Nephron (organoid): ENCODE measurements around the gene PTPRD.
A peak's percentile ranks its signal among the peaks of the same experiment; 100 is the strongest.

Source experiments
- H3K27ac Mint-ChIP-seq, 3 experiments: 2 replicates each; pipeline ENCODE4 v1.8.0; 2020; ENCODE audit warnings: mixed read lengths in 3 of 3, mild to moderate bottlenecking in 2 of 3, moderate library complexity in 1 of 3
- H3K27me3 Mint-ChIP-seq: 2 replicates; pipeline ENCODE4 v1.8.0; 2021; ENCODE audit warnings: low read depth, mild to moderate bottlenecking, moderate library complexity, mixed read lengths
- H3K36me3 Mint-ChIP-seq: 2 replicates; pipeline ENCODE4 v1.8.0; 2020; ENCODE audit warnings: low read depth, mixed read lengths
- H3K4me1 Mint-ChIP-seq: 2 replicates; pipeline ENCODE4 v1.8.0; 2020; ENCODE audit warnings: mixed read lengths
- H3K4me3 Mint-ChIP-seq, 3 experiments: 2 replicates each; pipeline ENCODE4 v1.8.0; 2020; ENCODE audit warnings: mild to moderate bottlenecking in 3 of 3, mixed read lengths in 3 of 3, moderate library complexity in 2 of 3
- H3K9me3 Mint-ChIP-seq: 2 replicates; pipeline ENCODE4 v1.8.0; 2020; ENCODE audit warnings: mixed read lengths
- TF ChIP-seq, protein P1 (sequence below), 3 experiments: fragments of 200-600 bp; sonication (generic); IDR thresholded peaks; one replicate each; pipeline ENCODE4 v1.5.0; 2021; ENCODE audit warnings: antibody characterized with exemption in 3 of 3; ENCODE audit not compliant: unreplicated experiment in 3 of 3

Gene PTPRD

DNA sequence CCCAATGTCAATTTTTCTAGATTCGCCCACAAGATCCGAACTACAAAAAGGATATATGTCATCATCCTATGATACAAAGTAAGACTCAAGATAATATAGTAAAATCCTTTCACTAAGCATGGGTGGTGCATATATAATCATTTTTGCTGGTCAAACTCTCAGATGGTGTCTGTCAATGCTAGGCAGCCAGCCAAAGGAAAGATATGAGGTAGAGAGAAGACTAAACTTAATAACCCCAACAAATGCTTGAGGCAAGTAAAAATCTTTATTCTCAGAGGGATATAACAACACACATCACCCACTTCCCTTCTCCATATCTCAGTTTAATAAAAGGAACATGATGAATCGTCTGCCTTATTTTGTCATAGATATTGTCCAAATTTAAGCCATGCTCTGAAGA, 1972.0 kb downstream of the PTPRD start:
- H3K9me3 Mint-ChIP-seq = no peaks in the 10 kb centered on the region
- H3K4me3 Mint-ChIP-seq = no peak overlapping the region
- H3K27ac Mint-ChIP-seq = peak overlapping the region in 1 of 3 experiments; percentile 6
- peaks cover 30% of the 10 kb centered on the region for H3K4me1 Mint-ChIP-seq
- H3K27me3 Mint-ChIP-seq = no peaks in the 10 kb centered on the region
- TF ChIP-seq, protein P1, sequence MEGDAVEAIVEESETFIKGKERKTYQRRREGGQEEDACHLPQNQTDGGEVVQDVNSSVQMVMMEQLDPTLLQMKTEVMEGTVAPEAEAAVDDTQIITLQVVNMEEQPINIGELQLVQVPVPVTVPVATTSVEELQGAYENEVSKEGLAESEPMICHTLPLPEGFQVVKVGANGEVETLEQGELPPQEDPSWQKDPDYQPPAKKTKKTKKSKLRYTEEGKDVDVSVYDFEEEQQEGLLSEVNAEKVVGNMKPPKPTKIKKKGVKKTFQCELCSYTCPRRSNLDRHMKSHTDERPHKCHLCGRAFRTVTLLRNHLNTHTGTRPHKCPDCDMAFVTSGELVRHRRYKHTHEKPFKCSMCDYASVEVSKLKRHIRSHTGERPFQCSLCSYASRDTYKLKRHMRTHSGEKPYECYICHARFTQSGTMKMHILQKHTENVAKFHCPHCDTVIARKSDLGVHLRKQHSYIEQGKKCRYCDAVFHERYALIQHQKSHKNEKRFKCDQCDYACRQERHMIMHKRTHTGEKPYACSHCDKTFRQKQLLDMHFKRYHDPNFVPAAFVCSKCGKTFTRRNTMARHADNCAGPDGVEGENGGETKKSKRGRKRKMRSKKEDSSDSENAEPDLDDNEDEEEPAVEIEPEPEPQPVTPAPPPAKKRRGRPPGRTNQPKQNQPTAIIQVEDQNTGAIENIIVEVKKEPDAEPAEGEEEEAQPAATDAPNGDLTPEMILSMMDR (IDR thresholded peaks at IDR 0.05; ENCODE audit: unreplicated experiment in 3 of 3) = no peak
- H3K36me3 Mint-ChIP-seq = peaks cover 16% of the 10 kb centered on the region

DNA sequence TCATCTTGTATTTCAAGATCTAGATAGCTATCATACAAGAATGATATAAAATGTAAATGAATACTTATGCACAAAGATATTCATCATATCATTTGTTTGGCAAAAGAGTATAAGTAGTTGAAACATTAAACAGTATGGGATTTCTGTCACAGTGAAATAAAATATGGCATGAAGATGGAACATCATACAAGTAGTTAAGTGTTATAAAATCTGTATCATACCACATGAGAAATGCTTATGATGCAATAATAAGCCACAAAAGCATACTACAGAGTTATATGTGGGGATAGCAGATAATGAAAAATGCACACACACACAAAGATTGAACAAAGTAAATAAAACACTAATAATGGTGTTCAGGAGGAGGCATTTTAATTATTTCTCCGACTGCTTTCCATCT, 1975.2 kb downstream of the PTPRD start:
- Mint-ChIP-seq H3K36me3 (peaks cover 25% of the 10 kb centered on the region), H3K27ac (no peak overlapping the region), H3K9me3 (no peaks in the 10 kb centered on the region), H3K4me1 (peaks cover 15% of the 10 kb centered on the region), H3K27me3 (no peaks in the 10 kb centered on the region), H3K4me3 (no peak overlapping the region)
- TF ChIP-seq, protein P1 (IDR thresholded peaks at IDR 0.05; ENCODE audit: unreplicated experiment in 3 of 3) = no peak

DNA sequence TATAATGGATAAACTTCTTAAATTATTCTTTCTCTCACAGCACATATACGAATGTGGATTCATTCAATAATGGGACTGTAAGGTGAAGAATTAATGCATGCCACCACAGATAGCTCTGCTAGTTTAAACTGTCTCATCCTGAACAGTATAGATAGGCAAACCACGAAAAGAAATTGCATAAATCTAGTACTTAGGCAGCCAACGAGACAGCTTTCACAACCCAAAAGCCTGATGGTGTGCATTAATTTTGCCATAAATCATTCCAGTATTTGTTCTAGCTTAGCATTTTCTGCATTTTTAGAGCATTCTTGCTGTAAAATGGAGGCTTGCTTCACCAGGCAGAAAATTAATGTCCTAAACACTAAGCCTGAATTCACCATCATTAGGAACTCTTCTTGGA, 1979.0 kb downstream of the PTPRD start:
- no peak overlapping the region for H3K4me3 Mint-ChIP-seq
- TF ChIP-seq, protein P1 (IDR thresholded peaks at IDR 0.05; ENCODE audit: unreplicated experiment in 3 of 3) = no peak
- H3K36me3 Mint-ChIP-seq = peaks cover 39% of the 10 kb centered on the region
- H3K27ac Mint-ChIP-seq = no peak overlapping the region
- no peaks in the 10 kb centered on the region for H3K9me3 Mint-ChIP-seq
- H3K27me3 Mint-ChIP-seq = no peaks in the 10 kb centered on the region
- peaks cover 14% of the 10 kb centered on the region for H3K4me1 Mint-ChIP-seq

DNA sequence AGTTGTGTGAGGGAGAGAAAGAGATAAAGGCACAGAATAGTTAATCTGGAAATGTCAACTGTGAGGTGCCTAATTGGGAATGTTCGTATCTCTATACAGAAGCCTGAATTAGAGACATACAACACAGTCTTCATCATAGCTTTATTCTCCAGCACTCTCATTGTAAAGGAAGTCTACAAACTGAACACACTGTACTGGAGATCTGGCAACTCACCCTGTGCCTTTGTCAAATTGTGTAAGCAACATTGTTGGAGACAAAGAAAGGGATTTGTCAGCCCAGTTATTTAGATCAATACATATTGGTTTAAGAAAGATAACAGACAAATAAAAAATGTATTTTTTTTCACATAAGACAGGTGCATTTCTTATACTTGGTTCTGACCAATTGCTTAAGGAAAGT, 1980.3 kb downstream of the PTPRD start:
- TF ChIP-seq, protein P1 (IDR thresholded peaks at IDR 0.05; ENCODE audit: unreplicated experiment in 3 of 3) = no peak
- Mint-ChIP-seq H3K27ac (no peak overlapping the region), H3K4me1 (peaks cover 27% of the 10 kb centered on the region), H3K9me3 (no peaks in the 10 kb centered on the region), H3K36me3 (peaks cover 46% of the 10 kb centered on the region), H3K27me3 (no peaks in the 10 kb centered on the region), H3K4me3 (no peak overlapping the region)

DNA sequence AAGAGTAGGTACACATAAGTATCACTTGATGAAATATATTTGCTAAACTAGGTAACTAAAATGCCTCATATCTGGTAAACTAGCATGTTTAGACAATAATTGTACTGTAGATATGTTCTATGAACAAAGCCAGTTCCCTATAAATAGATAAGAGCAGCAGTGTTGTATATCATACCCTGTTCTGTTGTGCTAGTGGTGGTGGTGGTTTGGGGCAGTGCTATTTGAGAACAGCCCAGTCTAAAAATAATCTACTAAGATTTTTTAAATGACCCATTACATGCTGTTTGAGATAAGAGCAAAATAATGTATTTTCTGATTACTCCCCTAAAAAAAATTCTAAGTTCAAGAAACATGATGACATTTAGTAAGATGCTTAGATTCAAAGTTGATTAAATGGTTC, 1984.0 kb downstream of the PTPRD start:
- peaks cover 39% of the 10 kb centered on the region for H3K4me1 Mint-ChIP-seq
- H3K27ac Mint-ChIP-seq = peak overlapping the region in 2 of 3 experiments; percentile 37 to 38
- peaks cover 34% of the 10 kb centered on the region for H3K36me3 Mint-ChIP-seq
- H3K9me3 Mint-ChIP-seq = no peaks in the 10 kb centered on the region
- no peak overlapping the region for H3K4me3 Mint-ChIP-seq
- H3K27me3 Mint-ChIP-seq = no peaks in the 10 kb centered on the region
- TF ChIP-seq, protein P1 (IDR thresholded peaks at IDR 0.05; ENCODE audit: unreplicated experiment in 3 of 3) = no peak

DNA sequence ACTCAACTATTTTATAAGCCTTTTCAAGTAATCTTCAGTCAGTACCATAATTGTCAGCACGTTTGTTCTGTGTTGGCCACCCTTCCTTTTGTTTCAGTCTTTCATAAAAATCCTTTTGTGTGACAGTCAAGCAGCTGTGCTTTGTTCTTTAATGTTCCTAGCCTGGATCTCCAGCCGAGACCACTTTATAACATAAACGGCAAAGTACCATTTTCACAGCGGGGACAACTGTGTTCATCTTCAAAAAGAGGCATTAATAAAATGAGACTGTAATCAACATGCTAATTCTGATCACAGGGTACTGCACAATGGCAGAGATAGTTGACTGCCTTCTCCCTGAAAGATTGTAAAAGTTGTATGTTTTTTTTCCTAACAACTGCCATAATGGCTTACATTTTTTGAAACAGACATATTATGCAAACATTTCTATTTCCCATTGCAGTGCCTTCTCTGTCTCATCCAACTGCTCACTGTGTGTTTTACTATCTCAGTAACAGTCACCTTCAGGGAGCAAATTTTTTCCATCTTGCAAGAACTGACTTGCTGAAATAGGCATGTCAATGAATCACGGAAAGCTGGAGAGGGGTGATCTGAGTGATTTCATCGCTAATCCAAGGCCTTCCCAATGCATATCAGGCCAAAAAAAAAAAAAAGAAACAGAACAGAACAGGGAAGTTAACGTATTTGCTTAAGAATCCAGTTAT, 1984.7 kb downstream of the PTPRD start:
- peak overlapping the region in 1 of 3 experiments; percentile 8 for H3K4me3 Mint-ChIP-seq
- H3K27ac Mint-ChIP-seq = peak overlapping the region; percentile 21 to 46 (median 37)
- H3K9me3 Mint-ChIP-seq = no peaks in the 10 kb centered on the region
- peaks cover 39% of the 10 kb centered on the region for H3K4me1 Mint-ChIP-seq
- TF ChIP-seq, protein P1 (IDR thresholded peaks at IDR 0.05; ENCODE audit: unreplicated experiment in 3 of 3) = no peak
- no peaks in the 10 kb centered on the region for H3K27me3 Mint-ChIP-seq
- peaks cover 30% of the 10 kb centered on the region for H3K36me3 Mint-ChIP-seq
